ENCODE data around the gene USP17L24.
"Not testable (repeated sequence)": the region's sequence is repeated elsewhere in the genome, so short reads cannot be mapped to it uniquely, and the experiment has no call there.

DNA sequence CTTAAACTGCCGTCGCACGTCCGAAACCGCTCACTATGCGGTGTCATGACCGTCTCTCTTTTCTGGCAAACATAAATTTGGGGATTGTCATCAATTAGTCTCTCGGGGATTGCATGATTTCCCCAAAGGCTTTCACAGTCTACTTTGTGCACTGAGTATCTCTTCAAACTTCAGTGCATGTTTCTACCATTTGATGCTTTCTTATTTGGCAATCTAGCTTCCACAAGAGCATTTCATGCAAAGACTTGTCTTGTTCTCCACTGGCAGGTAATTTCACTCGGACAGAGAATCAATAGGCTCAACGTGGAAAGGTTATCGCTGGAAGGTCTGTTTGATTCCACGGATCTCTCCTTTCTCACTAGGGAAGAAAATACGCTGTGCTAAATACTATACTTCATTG is 774 bp upstream of the USP17L24 start:
- TF ChIP-seq, protein P1, sequence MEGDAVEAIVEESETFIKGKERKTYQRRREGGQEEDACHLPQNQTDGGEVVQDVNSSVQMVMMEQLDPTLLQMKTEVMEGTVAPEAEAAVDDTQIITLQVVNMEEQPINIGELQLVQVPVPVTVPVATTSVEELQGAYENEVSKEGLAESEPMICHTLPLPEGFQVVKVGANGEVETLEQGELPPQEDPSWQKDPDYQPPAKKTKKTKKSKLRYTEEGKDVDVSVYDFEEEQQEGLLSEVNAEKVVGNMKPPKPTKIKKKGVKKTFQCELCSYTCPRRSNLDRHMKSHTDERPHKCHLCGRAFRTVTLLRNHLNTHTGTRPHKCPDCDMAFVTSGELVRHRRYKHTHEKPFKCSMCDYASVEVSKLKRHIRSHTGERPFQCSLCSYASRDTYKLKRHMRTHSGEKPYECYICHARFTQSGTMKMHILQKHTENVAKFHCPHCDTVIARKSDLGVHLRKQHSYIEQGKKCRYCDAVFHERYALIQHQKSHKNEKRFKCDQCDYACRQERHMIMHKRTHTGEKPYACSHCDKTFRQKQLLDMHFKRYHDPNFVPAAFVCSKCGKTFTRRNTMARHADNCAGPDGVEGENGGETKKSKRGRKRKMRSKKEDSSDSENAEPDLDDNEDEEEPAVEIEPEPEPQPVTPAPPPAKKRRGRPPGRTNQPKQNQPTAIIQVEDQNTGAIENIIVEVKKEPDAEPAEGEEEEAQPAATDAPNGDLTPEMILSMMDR (IDR thresholded peaks at IDR 0.05; ENCODE audit: poor library complexity, severe bottlenecking) = not testable (repeated sequence)
- TF ChIP-seq, protein P2, sequence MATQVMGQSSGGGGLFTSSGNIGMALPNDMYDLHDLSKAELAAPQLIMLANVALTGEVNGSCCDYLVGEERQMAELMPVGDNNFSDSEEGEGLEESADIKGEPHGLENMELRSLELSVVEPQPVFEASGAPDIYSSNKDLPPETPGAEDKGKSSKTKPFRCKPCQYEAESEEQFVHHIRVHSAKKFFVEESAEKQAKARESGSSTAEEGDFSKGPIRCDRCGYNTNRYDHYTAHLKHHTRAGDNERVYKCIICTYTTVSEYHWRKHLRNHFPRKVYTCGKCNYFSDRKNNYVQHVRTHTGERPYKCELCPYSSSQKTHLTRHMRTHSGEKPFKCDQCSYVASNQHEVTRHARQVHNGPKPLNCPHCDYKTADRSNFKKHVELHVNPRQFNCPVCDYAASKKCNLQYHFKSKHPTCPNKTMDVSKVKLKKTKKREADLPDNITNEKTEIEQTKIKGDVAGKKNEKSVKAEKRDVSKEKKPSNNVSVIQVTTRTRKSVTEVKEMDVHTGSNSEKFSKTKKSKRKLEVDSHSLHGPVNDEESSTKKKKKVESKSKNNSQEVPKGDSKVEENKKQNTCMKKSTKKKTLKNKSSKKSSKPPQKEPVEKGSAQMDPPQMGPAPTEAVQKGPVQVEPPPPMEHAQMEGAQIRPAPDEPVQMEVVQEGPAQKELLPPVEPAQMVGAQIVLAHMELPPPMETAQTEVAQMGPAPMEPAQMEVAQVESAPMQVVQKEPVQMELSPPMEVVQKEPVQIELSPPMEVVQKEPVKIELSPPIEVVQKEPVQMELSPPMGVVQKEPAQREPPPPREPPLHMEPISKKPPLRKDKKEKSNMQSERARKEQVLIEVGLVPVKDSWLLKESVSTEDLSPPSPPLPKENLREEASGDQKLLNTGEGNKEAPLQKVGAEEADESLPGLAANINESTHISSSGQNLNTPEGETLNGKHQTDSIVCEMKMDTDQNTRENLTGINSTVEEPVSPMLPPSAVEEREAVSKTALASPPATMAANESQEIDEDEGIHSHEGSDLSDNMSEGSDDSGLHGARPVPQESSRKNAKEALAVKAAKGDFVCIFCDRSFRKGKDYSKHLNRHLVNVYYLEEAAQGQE (IDR thresholded peaks at IDR 0.05; ENCODE audit: borderline replicate concordance) = not testable (repeated sequence)
- not testable (repeated sequence) for TF ChIP-seq EZH2 (IDR thresholded peaks at IDR 0.05; ENCODE audit: borderline replicate concordance, insufficient read depth, low read length, poor library complexity, severe bottlenecking); EP300 (conservative IDR thresholded peaks at IDR 0.05; ENCODE audit: poor library complexity, severe bottlenecking); MXI1 (conservative IDR thresholded peaks at IDR 0.05; ENCODE audit: poor library complexity, severe bottlenecking); RAD21 (conservative IDR thresholded peaks at IDR 0.05)
